HG03571 (cell line): ENCODE results near the gene WNK1.
"Not testable (repeated sequence)": the region's sequence is repeated elsewhere in the genome, so short reads cannot be mapped to it uniquely, and the experiment has no call there.

ENCODE experiments used
- ATAC-seq: cut with Tn5 transposase; IDR thresholded peaks from one replicate; pipeline ENCODE4 v1.9.1; 2021; ENCODE audit not compliant: unreplicated experiment

WNK1 gene

GRCh38 chr12:812950-813349 is 60.6 kb downstream of the WNK1 start:
- no peak for ATAC-seq

- not testable (repeated sequence) for ATAC-seq
These were observed 65.1 kb downstream of the WNK1 start for GRCh38 chr12:817456-817855.

GRCh38 chr12:817941-818600 is 65.7 kb downstream of the WNK1 start:
- ATAC-seq = no peak

- ATAC-seq = no peak
These were observed 66.4 kb downstream of the WNK1 start for GRCh38 chr12:818733-819132.

- no peak for ATAC-seq
These were observed 68.0 kb downstream of the WNK1 start for GRCh38 chr12:820336-820735.

- peak; percentile 80 for ATAC-seq
These were observed 70.8 kb downstream of the WNK1 start for GRCh38 chr12:823028-823698.

- ATAC-seq = no peak
These were observed 74.0 kb downstream of the WNK1 start for GRCh38 chr12:826331-826730.

GRCh38 chr12:828726-829395 is 76.5 kb downstream of the WNK1 start:
- no peak for ATAC-seq

GRCh38 chr12:830111-830867 is 77.9 kb downstream of the WNK1 start:
- ATAC-seq = no peak

- no peak for ATAC-seq
These were observed 83.6 kb downstream of the WNK1 start for GRCh38 chr12:835754-836518.

GRCh38 chr12:836952-837351 is 84.6 kb downstream of the WNK1 start:
- no peak for ATAC-seq

GRCh38 chr12:837548-837947 is 85.2 kb downstream of the WNK1 start:
- ATAC-seq = no peak

GRCh38 chr12:843609-844008 is 91.2 kb downstream of the WNK1 start:
- ATAC-seq = no peak

- no peak for ATAC-seq
These were observed 94.0 kb downstream of the WNK1 start for GRCh38 chr12:846421-846820.

- no peak for ATAC-seq
These were observed 95.9 kb downstream of the WNK1 start for GRCh38 chr12:848173-848865.

- ATAC-seq = no peak
These were observed 96.6 kb downstream of the WNK1 start for GRCh38 chr12:848882-849527.

GRCh38 chr12:849733-850437 is 97.5 kb downstream of the WNK1 start:
- not testable (repeated sequence) for ATAC-seq

GRCh38 chr12:851343-851742 is 99.0 kb downstream of the WNK1 start:
- no peak for ATAC-seq

- no peak for ATAC-seq
These were observed 99.5 kb downstream of the WNK1 start for GRCh38 chr12:851913-852312.
